Parietal lobe (tissue), 1 donor: ENCODE data around the gene COLGALT1. TPM values are rescaled to one million over a fixed set of nuclear protein-coding genes. Genes with fewer than 3 reads are reported as not detected.

Source experiments
- total RNA-seq: library from RNA; depleted of rRNA; stranded (reverse); fragments of >200 nt; gene quantifications from one replicate; pipeline ENCODE4 v1.2.3, GENCODE V29; 2014

The COLGALT1 gene
- 22.8 TPM for total RNA-seq

GRCh38 chr19:17555480-17555928 is at the start of gene COLGALT1:
COLGALT1 (plus strand) TSS chr19:17555649; CDS start chr19:17555714, 65 bp downstream.

Other genes starting within 250 kb of the COLGALT1 start
- 8.1 TPM for gene MRPL34, start 249.8 kb upstream of the COLGALT1 start, total RNA-seq
- gene DDA1, start 246.1 kb upstream of the COLGALT1 start, total RNA-seq, result 9.1 TPM
- gene ANO8, start 220.8 kb upstream of the COLGALT1 start, total RNA-seq, result 53.8 TPM
- gene GTPBP3, start 218.1 kb upstream of the COLGALT1 start, total RNA-seq, result 18.8 TPM
- 2.2 TPM for gene PLVAP, start 178.3 kb upstream of the COLGALT1 start, total RNA-seq
- not detected for gene CCDC194, start 161.5 kb upstream of the COLGALT1 start, total RNA-seq
- gene BST2, start 150.0 kb upstream of the COLGALT1 start, total RNA-seq, result 1.6 TPM
- gene MVB12A, start 135.6 kb upstream of the COLGALT1 start, total RNA-seq, result 15.0 TPM
- 0.63 TPM for gene TMEM221, start 107.0 kb upstream of the COLGALT1 start, total RNA-seq
- gene NXNL1, start 94.7 kb upstream of the COLGALT1 start, total RNA-seq, result not detected
- 26.0 TPM for gene SLC27A1, start 85.1 kb upstream of the COLGALT1 start, total RNA-seq
- 51.0 TPM for gene PGLS, start 44.0 kb upstream of the COLGALT1 start, total RNA-seq
- gene UNC13A, start 132.7 kb downstream of the COLGALT1 start, total RNA-seq, result 48.5 TPM
- gene MAP1S, start 163.8 kb downstream of the COLGALT1 start, total RNA-seq, result 41.3 TPM
- 39.1 TPM for gene FCHO1, start 195.8 kb downstream of the COLGALT1 start, total RNA-seq
- gene B3GNT3, start 239.5 kb downstream of the COLGALT1 start, total RNA-seq, result not detected